Gastrocnemius medialis (tissue), 4 donors: ENCODE results near the gene ASRGL1. TPM values are rescaled to one million over a fixed set of nuclear protein-coding genes. Genes with fewer than 3 reads are reported as not detected.

Experiments used
- ATAC-seq, 2 donors: fragments of 150-250 bp; one replicate each; pipeline ENCODE4 v1.9.1; 2016
- DNase-seq, 2 donors: peaks; one replicate each; pipeline ENCODE4 v3.0.0-alpha.2; 2019
- H3K27ac ChIP-seq, 4 donors: fragments of 200-600 bp; sonication (generic); 1 replicate in 1 of 4; 2 replicates in 3 of 4; pipeline ENCODE4 v1.5.1; 2016 to 2018; ENCODE audit warnings: mild to moderate bottlenecking in 2 of 4, moderate library complexity in 1 of 4
- H3K27me3 ChIP-seq, 3 donors: fragments of 200-600 bp; sonication (generic) in 2 of 3; 1 replicate in 1 of 3; 2 replicates in 2 of 3; pipeline versions ENCODE4 v1.5.1 to v1.6.0; 2016 to 2019; ENCODE audit warnings: mild to moderate bottlenecking in 1 of 3, moderate library complexity in 1 of 3
- H3K36me3 ChIP-seq, 2 donors: fragments of 200-600 bp; sonication (generic) in 1 of 2; one replicate each; pipeline ENCODE4 v1.5.1; 2017 to 2018
- H3K4me1 ChIP-seq, 2 donors: fragments of 200-600 bp; sonication (generic) in 1 of 2; one replicate each; pipeline ENCODE4 v1.5.1; 2016 to 2017; ENCODE audit warnings: mild to moderate bottlenecking in 2 of 2
- H3K4me3 ChIP-seq, 4 donors: fragments of 200-600 bp; sonication (generic) in 3 of 4; 1 replicate in 1 of 4; 2 replicates in 3 of 4; pipeline ENCODE4 v1.5.1; 2016 to 2019; ENCODE audit warnings: mild to moderate bottlenecking in 2 of 4
- H3K9me3 ChIP-seq, 3 donors: fragments of 200-600 bp; sonication (generic) in 2 of 3; 1 replicate in 1 of 3; 2 replicates in 2 of 3; pipeline ENCODE4 v1.5.1; 2016 to 2019
- CTCF ChIP-seq, 5 experiments: fragments of 450-650 bp in 3 of 5; fragments of 200-600 bp in 2 of 5; sonication (generic) in 2 of 5; IDR thresholded peaks in 4 of 5; conservative IDR thresholded peaks in 1 of 5; 1 replicate in 4 of 5; 2 replicates in 1 of 5; pipeline ENCODE4 v1.5.1; 2016 to 2019; ENCODE audit warnings: antibody characterized with exemption in 5 of 5, mild to moderate bottlenecking in 3 of 5, moderate library complexity in 3 of 5
- POLR2A ChIP-seq, 2 donors: fragments of 450-650 bp; IDR thresholded peaks; one replicate each; pipeline ENCODE4 v1.6.1; 2017; ENCODE audit warnings: antibody characterized with exemption in 2 of 2, mild to moderate bottlenecking in 2 of 2, moderate library complexity in 2 of 2
- in situ Hi-C, 4 donors: fragments of 200-750 bp; cut with MboI; loops; one replicate each; pipeline versions ENCODE4 v1.15.0 to v1.8.0; 2017; ENCODE audit warnings: low sequenced_read_pairs in 4 of 4
- intact Hi-C: fragments of 100-400 bp; cut with DNase I; formaldehyde crosslinking; loops from one replicate; pipeline ENCODE4 v1.15.1; 2023; ENCODE audit warnings: low total_unique reads
- total RNA-seq, 4 donors: library from RNA; depleted of rRNA; stranded (reverse); fragments of >200 nt; gene quantifications; one replicate each; pipeline versions ENCODE4 v1.1.0 to v1.2.3, GENCODE V29; 2016

The ASRGL1 gene
- total RNA-seq, 4 donors from 2014 or later, result 6.4 to 24.6 (median 8.7) TPM

GRCh38 chr11:62433904-62434276 lies 96.6 kb downstream of the ASRGL1 start:
- Histone ChIP-seq H3K4me1 (peaks cover 5 to 8% of the 10 kb centered on the region in 2 donors), H3K4me3 (peak overlapping the region in 1 of 4 donors; percentile 2), H3K27ac (peak overlapping the region; percentile 52 to 78 (median 70)), H3K27me3 (no peaks in the 10 kb centered on the region), H3K9me3 (no peaks in the 10 kb centered on the region), H3K36me3 (no peaks in the 10 kb centered on the region)
- intact Hi-C loops (no loop called here), in situ Hi-C loops (no loop called here)
- ATAC-seq (peak; percentile 45 to 78), DNase-seq (no peak)
- TF ChIP-seq POLR2A (IDR thresholded peaks at IDR 0.05) (no peak), CTCF (IDR thresholded peaks at IDR 0.05 in 4 of 5, conservative IDR thresholded peaks at IDR 0.05 in 1 of 5) (no peak)

DNA sequence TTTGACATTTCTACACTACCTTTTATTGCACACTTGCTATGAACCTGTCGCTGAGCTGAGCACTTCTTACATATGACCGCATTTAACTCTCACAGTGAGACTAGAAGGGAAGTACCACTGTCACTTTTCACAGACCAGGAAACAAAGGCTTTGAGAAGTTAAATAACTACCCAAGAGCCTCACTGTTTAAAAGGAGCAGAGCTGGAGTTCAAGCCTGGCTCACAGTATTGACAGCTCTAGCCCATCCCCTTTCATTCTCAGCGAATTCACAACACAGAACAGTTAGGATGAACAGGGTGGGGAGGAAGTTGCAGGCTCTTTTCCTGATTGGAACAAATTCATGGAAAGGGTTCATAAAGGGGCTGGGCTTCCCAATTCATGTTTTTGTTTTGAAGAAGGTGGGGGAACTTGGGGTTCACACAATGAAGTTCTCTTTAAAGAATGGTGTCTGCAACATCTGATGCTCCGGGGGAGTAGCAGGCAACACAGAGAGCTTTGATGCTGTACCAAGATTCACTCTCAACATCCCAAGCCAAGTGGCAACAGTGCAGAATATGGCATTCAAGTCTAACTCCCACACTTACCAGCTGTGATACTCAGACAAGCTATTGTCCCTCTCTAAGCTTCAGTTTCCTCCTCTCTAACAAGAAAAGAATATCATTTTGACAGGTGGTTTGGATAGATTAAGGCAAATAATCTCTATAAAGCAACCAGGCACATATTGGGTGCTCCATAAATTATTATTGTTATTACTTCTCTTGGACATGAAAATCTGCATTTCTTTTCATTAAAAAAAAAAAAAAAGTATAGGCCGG lies 98.8 kb downstream of the ASRGL1 start:
- intact Hi-C loops (no loop called here), in situ Hi-C loops (no loop called here)
- H3K27ac ChIP-seq, result peak overlapping the region; percentile 35 to 78 (median 52)
- H3K9me3 ChIP-seq, result no peaks in the 10 kb centered on the region
- TF ChIP-seq CTCF (IDR thresholded peaks at IDR 0.05 in 4 of 5, conservative IDR thresholded peaks at IDR 0.05 in 1 of 5) (no peak), POLR2A (IDR thresholded peaks at IDR 0.05) (no peak)
- no peak overlapping the region for H3K4me3 ChIP-seq
- H3K27me3 ChIP-seq, result no peaks in the 10 kb centered on the region
- ATAC-seq (no peak), DNase-seq (no peak)
- H3K36me3 ChIP-seq, result no peaks in the 10 kb centered on the region
- peaks cover 9 to 22% of the 10 kb centered on the region in 2 donors for H3K4me1 ChIP-seq

- peaks cover 9 to 22% of the 10 kb centered on the region in 2 donors for H3K4me1 ChIP-seq
- no peaks in the 10 kb centered on the region for H3K27me3 ChIP-seq
- TF ChIP-seq CTCF (IDR thresholded peaks at IDR 0.05 in 4 of 5, conservative IDR thresholded peaks at IDR 0.05 in 1 of 5) (no peak), POLR2A (IDR thresholded peaks at IDR 0.05) (no peak)
- no peak for DNase-seq
- H3K36me3 ChIP-seq, result no peaks in the 10 kb centered on the region
- intact Hi-C loops, result no loop called here
- in situ Hi-C loops, result no loop called here
- H3K27ac ChIP-seq, result no peak overlapping the region
- no peak for ATAC-seq
- H3K4me3 ChIP-seq, result no peak overlapping the region
- H3K9me3 ChIP-seq, result no peaks in the 10 kb centered on the region
Observed at GRCh38 chr11:62437616-62438015, 100.4 kb downstream of the ASRGL1 start.

DNA sequence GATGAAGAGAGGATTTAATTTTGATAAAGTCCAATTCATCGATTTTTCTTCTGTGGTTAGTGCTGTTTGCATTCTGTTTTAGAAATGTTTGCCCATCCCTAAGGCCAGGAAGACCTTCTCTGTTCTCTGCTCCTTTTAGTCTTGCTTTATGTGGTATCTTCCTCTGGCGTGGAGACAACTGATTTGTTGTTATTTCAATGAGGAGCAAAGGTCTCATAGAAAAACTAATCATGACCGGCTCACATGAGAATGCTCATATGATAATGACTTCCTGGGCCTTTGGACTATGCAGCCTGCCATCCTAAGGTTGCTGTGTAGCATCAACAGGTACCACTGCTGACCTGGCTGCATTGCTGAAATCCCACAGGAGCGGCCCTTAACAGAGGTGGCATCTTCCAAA lies 101.4 kb downstream of the ASRGL1 start:
- no peaks in the 10 kb centered on the region for H3K36me3 ChIP-seq
- no peak overlapping the region for H3K27ac ChIP-seq
- DNase-seq (no peak), ATAC-seq (no peak)
- H3K27me3 ChIP-seq, result no peaks in the 10 kb centered on the region
- TF ChIP-seq CTCF (IDR thresholded peaks at IDR 0.05 in 4 of 5, conservative IDR thresholded peaks at IDR 0.05 in 1 of 5) (no peak), POLR2A (IDR thresholded peaks at IDR 0.05) (no peak)
- no peak overlapping the region for H3K4me3 ChIP-seq
- no peaks in the 10 kb centered on the region for H3K9me3 ChIP-seq
- intact Hi-C loops (no loop called here), in situ Hi-C loops (no loop called here)
- H3K4me1 ChIP-seq, result peaks cover 6 to 25% of the 10 kb centered on the region in 2 donors
